ENCODE data around the gene HS3ST6. TPM values are rescaled to one million over a fixed set of nuclear protein-coding genes. Genes with fewer than 3 reads are reported as not detected.

Gene HS3ST6
- total and polyA plus RNA-seq, 9 of the 15 experiments (the other 6 are each of a cell fraction or from before 2014, with no cell fraction given), result not detected

DNA sequence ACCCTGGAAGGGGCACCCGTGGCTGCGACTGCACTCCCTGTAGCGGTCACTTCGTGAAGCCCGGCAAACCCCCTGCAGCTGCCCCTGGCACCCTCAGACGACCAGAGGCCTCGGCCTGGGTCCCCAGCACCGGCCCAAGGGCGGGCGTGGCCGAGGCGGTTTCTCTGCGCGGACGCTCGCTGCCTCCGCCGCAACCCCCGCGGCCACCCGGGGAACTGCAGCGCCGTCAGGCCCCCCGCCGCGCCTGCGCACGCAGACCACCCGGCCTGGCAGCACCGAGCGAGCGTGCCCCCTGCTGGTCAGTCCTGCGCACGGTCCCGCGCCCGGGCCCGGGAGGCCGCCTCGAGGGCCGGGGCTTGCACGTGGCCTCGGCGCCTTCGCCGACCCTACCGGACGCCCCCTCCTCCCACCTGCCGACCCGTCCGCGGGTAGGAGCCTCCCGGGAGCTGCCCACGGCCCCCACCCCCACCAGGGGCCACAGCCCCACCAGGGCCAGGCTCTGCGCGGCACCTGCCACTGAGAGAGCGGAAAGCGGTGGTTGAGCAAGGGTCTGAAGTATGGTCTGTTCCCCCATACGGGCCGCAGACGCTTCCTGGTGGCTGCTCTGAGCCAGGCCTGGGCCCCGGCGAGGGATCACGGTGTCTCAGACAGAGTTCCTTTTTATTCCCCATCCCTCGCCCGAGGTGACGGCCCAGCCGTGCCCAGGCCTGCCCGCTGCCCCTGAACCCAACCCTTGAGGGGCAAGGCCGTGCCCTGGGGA is 11.5 kb upstream of the HS3ST6 start (continued):
- TF ChIP-seq TAF15 (IDR thresholded peaks at IDR 0.05; ENCODE audit: low read depth, low read length), result no peak
- TF ChIP-seq, protein P1, sequence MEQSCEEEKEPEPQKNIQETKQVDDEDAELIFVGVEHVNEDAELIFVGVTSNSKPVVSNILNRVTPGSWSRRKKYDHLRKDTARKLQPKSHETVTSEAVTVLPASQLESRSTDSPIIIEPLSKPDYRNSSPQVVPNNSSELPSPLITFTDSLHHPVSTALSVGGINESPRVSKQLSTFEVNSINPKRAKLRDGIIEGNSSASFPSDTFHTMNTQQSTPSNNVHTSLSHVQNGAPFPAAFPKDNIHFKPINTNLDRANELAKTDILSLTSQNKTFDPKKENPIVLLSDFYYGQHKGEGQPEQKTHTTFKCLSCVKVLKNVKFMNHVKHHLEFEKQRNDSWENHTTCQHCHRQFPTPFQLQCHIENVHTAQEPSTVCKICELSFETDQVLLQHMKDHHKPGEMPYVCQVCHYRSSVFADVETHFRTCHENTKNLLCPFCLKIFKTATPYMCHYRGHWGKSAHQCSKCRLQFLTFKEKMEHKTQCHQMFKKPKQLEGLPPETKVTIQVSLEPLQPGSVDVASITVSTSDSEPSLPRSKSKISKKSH (CRISPR knock-in tag; IDR thresholded peaks at IDR 0.05), result no peak
- no peak for TF ChIP-seq SMARCA5 (IDR thresholded peaks at IDR 0.05)
- no peak for TF ChIP-seq TFAM (CRISPR knock-in tag; conservative IDR thresholded peaks at IDR 0.05)
- no peak for TF ChIP-seq KDM2B (CRISPR knock-in tag; IDR thresholded peaks at IDR 0.05)
- no peak for TF ChIP-seq CBX2 (IDR thresholded peaks at IDR 0.05; ENCODE audit: insufficient read depth, low read length, poor library complexity, severe bottlenecking)
- TF ChIP-seq PURB (CRISPR knock-in tag; IDR thresholded peaks at IDR 0.05; ENCODE audit: low read depth), result no peak
- TF ChIP-seq ZBED1 (IDR thresholded peaks at IDR 0.05), result no peak
- TF ChIP-seq SP1 (CRISPR knock-in tag; IDR thresholded peaks at IDR 0.05), result no peak
- TF ChIP-seq, protein P2, sequence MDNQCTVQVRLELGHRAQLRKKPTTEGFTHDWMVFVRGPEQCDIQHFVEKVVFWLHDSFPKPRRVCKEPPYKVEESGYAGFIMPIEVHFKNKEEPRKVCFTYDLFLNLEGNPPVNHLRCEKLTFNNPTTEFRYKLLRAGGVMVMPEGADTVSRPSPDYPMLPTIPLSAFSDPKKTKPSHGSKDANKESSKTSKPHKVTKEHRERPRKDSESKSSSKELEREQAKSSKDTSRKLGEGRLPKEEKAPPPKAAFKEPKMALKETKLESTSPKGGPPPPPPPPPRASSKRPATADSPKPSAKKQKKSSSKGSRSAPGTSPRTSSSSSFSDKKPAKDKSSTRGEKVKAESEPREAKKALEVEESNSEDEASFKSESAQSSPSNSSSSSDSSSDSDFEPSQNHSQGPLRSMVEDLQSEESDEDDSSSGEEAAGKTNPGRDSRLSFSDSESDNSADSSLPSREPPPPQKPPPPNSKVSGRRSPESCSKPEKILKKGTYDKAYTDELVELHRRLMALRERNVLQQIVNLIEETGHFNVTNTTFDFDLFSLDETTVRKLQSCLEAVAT (IDR thresholded peaks at IDR 0.05), result no peak
- no peak for TF ChIP-seq KAT8 (IDR thresholded peaks at IDR 0.05; ENCODE audit: low read depth)
- no peak for TF ChIP-seq SREBF1 (IDR thresholded peaks at IDR 0.05; ENCODE audit: borderline replicate concordance, low read depth, low read length)
- TF ChIP-seq TAF9B (IDR thresholded peaks at IDR 0.05; ENCODE audit: partially characterized antibody), result no peak
- TF ChIP-seq ZNF764 (CRISPR knock-in tag; IDR thresholded peaks at IDR 0.05; ENCODE audit: low read depth), result no peak
- no peak for TF ChIP-seq SPI1 (IDR thresholded peaks at IDR 0.05; ENCODE audit: borderline replicate concordance, low read depth, low read length)
- TF ChIP-seq ETV5 (CRISPR knock-in tag; IDR thresholded peaks at IDR 0.05; ENCODE audit: low read depth), result peak; percentile 79; the same call in 1 of the 2 replicates
- no peak for TF ChIP-seq ZC3H8 (IDR thresholded peaks at IDR 0.05)
- TF ChIP-seq, protein P3, sequence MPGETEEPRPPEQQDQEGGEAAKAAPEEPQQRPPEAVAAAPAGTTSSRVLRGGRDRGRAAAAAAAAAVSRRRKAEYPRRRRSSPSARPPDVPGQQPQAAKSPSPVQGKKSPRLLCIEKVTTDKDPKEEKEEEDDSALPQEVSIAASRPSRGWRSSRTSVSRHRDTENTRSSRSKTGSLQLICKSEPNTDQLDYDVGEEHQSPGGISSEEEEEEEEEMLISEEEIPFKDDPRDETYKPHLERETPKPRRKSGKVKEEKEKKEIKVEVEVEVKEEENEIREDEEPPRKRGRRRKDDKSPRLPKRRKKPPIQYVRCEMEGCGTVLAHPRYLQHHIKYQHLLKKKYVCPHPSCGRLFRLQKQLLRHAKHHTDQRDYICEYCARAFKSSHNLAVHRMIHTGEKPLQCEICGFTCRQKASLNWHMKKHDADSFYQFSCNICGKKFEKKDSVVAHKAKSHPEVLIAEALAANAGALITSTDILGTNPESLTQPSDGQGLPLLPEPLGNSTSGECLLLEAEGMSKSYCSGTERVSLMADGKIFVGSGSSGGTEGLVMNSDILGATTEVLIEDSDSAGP (CRISPR knock-in tag; IDR thresholded peaks at IDR 0.05), result no peak
- TF ChIP-seq, protein P4, sequence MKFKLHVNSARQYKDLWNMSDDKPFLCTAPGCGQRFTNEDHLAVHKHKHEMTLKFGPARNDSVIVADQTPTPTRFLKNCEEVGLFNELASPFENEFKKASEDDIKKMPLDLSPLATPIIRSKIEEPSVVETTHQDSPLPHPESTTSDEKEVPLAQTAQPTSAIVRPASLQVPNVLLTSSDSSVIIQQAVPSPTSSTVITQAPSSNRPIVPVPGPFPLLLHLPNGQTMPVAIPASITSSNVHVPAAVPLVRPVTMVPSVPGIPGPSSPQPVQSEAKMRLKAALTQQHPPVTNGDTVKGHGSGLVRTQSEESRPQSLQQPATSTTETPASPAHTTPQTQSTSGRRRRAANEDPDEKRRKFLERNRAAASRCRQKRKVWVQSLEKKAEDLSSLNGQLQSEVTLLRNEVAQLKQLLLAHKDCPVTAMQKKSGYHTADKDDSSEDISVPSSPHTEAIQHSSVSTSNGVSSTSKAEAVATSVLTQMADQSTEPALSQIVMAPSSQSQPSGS (CRISPR knock-in tag; IDR thresholded peaks at IDR 0.05), result 0 out of 2 replicates have a peak, but pooled peaks have one; percentile 31
- TF ChIP-seq, protein P5, sequence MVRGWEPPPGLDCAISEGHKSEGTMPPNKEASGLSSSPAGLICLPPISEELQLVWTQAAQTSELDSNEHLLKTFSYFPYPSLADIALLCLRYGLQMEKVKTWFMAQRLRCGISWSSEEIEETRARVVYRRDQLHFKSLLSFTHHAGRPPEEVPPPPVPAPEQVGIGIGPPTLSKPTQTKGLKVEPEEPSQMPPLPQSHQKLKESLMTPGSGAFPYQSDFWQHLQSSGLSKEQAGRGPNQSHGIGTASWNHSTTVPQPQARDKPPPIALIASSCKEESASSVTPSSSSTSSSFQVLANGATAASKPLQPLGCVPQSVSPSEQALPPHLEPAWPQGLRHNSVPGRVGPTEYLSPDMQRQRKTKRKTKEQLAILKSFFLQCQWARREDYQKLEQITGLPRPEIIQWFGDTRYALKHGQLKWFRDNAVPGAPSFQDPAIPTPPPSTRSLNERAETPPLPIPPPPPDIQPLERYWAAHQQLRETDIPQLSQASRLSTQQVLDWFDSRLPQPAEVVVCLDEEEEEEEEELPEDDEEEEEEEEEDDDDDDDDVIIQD (CRISPR knock-in tag; IDR thresholded peaks at IDR 0.05), result no peak
